Measurements from ENCODE around the gene RBCK1.

Gene RBCK1

DNA sequence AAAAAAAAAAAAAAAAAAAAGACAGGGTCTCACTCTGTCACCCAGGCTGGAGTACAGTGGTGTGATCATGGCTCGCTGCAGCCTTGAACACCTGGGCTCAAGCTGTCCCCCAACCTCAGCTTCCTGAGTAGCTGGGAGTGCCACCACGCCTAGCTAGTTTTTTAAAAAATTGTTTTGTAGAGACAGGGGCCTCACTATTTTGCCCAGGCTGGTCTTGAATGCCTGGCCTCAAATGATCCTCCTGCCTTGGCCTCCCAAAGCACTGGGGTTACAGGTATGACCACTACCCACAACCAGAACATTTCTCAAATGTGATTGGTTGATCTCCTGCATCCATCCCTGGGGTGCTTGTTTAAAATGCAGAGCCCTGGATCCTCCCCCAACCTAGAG is 5.6 kb upstream of the RBCK1 start:
- Mint-ChIP-seq H3K36me3 (peaks cover 9% of the 10 kb centered on the region), H3K27me3 (no peaks in the 10 kb centered on the region), H3K4me3 (no peak overlapping the region), H3K27ac (peak overlapping the region; percentile 49), H3K4me1 (peaks cover 31% of the 10 kb centered on the region), H3K9me3 (no peaks in the 10 kb centered on the region)
- no peak for ATAC-seq

DNA sequence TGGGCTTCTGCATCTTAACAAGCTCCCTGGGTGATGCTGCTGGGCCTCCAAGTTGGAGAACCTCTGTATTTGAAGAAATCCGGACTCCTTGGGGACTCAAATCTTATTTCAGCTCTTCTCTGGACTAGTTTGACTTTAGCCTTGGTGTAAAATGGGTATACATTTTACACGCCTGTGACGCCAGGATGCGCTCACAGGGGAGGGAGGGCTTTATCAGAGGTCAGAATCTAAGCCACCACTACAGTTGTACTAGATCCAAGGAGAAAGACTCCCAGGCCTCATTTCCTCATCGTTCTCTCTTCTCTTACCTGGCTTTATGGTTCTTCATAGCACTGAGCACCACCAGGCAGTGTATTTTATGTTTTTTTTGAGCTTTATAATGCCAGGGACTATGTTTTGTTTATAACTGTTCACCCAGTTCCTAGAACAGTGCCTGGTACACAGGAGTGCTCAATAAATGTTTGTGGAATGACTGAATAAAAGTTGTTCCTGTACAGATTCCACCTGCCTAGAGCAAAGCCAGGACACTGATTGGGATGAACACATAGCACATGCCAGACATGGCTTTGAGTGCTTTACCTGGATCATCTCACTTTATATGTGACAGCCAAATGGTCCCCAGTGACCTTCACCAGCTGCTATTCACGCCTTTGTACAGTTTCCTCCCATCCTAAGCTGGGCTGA is 5.1 kb upstream of the RBCK1 start:
- Mint-ChIP-seq H3K4me3 (no peak overlapping the region), H3K9me3 (no peaks in the 10 kb centered on the region), H3K27ac (peak overlapping the region; percentile 49), H3K36me3 (peaks cover 5% of the 10 kb centered on the region), H3K4me1 (peaks cover 32% of the 10 kb centered on the region), H3K27me3 (no peaks in the 10 kb centered on the region)
- ATAC-seq = no peak

DNA sequence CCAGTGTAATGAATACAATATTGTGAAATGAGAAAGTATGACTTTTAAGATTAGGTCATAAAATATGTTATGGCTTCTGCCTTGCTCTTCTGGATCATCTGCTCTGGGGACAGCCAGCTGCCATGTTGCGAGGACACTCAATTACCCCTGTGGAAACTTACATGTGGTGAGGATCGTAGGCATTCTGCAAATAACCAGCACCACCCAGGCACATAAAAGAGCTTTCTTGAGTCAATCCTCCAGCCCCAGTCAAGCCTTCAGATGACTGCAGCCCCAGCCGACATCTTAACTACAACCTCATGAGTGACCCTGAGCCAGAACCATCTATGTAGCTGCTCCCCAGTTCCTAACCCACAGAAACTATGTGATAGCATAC is 4.5 kb upstream of the RBCK1 start:
- Mint-ChIP-seq H3K27me3 (no peaks in the 10 kb centered on the region), H3K4me3 (no peak overlapping the region), H3K36me3 (peaks cover 2% of the 10 kb centered on the region), H3K9me3 (no peaks in the 10 kb centered on the region), H3K4me1 (peaks cover 32% of the 10 kb centered on the region), H3K27ac (no peak overlapping the region)
- ATAC-seq = no peak

DNA sequence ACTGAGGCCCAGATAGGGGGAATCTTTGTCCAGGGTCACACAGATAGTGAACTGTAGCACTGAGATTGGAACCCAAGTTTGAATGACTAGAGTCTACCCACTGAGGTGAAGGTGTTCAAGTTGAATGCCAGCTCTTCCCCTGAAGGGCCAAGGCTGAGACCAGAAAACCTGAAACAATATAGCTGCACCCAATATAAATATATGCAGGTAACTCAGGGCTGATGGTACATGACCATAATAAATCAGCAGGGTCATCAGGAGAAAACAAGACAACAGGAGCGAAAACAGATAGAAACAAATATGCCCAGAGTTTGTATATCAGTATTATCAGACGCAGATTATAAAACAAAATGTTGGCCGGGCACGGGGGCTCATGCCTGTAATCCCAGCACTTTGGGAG is 4.0 kb upstream of the RBCK1 start:
- Mint-ChIP-seq H3K4me1 (peaks cover 37% of the 10 kb centered on the region), H3K9me3 (no peaks in the 10 kb centered on the region), H3K27ac (no peak overlapping the region), H3K36me3 (no peaks in the 10 kb centered on the region), H3K4me3 (no peak overlapping the region), H3K27me3 (no peaks in the 10 kb centered on the region)
- no peak for ATAC-seq

GRCh38 chr20:406200-407132 is 1.6 kb upstream of the RBCK1 start:
- Mint-ChIP-seq H3K36me3 (peaks cover 13% of the 10 kb centered on the region), H3K4me1 (peaks cover 52% of the 10 kb centered on the region), H3K27ac (peak overlapping the region; percentile 68), H3K9me3 (no peaks in the 10 kb centered on the region), H3K27me3 (no peaks in the 10 kb centered on the region), H3K4me3 (peak overlapping the region; percentile 83)
- ATAC-seq = no peak

DNA sequence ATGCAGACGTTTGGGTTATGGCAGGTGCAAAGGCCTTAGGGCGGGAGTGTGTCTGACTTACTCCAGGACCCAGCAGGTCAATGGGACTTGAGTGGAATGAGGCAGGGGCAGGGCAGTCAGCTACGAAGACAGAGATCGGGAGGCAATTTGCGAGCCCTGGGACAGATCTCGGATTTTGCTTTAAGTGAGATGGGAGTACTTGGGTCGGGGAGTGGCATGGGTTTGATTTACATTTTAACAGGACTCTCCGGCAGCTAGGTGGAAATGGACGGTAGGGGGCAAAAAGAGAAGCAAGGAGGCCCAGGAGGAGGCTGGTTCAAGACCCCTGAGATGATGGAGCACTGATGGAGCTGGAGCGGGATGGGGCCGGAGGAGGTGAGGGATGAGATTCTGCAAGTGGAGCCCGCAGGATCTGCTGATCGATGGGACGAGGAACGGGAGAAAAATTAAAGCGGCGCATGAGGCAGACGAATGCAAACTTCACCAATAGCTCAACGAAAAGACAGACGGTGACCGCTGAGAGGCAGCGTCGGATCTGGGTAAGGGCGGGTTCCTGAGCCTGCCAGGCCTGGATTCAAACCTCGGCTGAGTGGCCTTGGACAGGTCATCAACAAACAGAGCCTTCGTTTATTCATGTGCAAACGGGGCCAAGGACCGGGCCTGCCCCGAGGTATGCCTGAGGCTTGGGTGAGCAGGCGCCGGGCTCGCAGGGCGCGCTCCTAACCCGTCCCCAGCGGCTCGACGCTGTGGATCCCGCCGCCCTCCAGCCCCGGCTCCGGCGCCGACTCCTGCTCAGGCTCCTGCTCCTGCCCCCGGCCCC is 756 bp upstream of the RBCK1 start:
- ATAC-seq = peak; percentile 84
- Mint-ChIP-seq H3K4me1 (peaks cover 47% of the 10 kb centered on the region), H3K36me3 (peaks cover 20% of the 10 kb centered on the region), H3K27me3 (no peaks in the 10 kb centered on the region), H3K27ac (peak overlapping the region; percentile 68), H3K4me3 (peak overlapping the region; percentile 83), H3K9me3 (no peaks in the 10 kb centered on the region)

DNA sequence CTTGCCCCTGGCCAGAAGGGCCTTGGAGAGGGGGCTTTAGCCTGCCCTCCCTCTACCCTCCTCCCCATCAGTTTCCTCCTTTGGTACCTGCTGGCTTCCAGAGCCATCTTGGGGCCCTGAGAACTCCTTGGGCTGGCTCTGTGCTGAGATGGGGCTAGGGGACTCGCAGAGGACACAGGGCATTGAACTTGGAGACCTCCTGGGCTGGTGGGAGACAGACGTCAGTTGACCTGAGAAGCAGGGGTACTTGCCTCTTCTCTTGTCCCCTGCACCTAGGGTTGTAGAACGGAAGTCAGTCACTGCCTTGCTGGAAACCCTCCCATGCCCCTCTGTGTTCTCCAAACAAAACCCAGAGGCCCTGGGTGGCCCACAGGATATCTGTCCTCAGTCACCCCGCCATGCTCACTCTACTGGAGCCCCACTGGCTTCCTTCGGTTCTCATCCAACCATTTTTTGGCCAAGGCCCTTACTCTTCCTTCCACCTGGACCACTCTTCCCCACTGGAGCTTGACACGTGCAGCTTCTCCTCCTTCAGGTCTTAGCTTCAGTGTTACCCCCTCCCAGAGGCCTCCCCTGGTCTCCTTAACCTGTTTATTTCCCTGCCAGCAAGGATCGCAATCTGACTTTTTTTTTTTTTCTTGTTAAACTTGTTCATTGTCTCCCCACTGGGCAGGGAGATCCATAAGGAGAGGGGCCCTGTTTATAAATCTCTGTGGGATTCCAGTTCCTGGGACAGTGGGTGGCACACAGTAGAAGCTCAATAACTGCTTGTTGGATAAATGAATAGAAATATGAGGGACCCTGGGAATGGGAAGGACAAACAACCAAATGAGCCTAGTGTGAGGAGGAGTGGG is 971 bp downstream of the RBCK1 start:
- peaks cover 52% of the 10 kb centered on the region for H3K4me1 Mint-ChIP-seq
- H3K9me3 Mint-ChIP-seq = no peaks in the 10 kb centered on the region
- peaks cover 33% of the 10 kb centered on the region for H3K36me3 Mint-ChIP-seq
- no peak for ATAC-seq
- no peaks in the 10 kb centered on the region for H3K27me3 Mint-ChIP-seq
- peak overlapping the region; percentile 93 for H3K4me3 Mint-ChIP-seq
- H3K27ac Mint-ChIP-seq = peak overlapping the region; percentile 68

GRCh38 chr20:409697-410559 is 1.8 kb downstream of the RBCK1 start:
- Mint-ChIP-seq H3K27me3 (no peaks in the 10 kb centered on the region), H3K36me3 (peaks cover 33% of the 10 kb centered on the region), H3K4me1 (peaks cover 52% of the 10 kb centered on the region), H3K9me3 (no peaks in the 10 kb centered on the region), H3K4me3 (peak overlapping the region; percentile 93), H3K27ac (peak overlapping the region; percentile 68)
- ATAC-seq = no peak

GRCh38 chr20:412081-412480 is 4.0 kb downstream of the RBCK1 start:
- ATAC-seq = no peak
- Mint-ChIP-seq H3K27me3 (no peaks in the 10 kb centered on the region), H3K4me1 (peaks cover 46% of the 10 kb centered on the region), H3K36me3 (peaks cover 50% of the 10 kb centered on the region), H3K27ac (no peak overlapping the region), H3K4me3 (no peak overlapping the region), H3K9me3 (no peaks in the 10 kb centered on the region)

DNA sequence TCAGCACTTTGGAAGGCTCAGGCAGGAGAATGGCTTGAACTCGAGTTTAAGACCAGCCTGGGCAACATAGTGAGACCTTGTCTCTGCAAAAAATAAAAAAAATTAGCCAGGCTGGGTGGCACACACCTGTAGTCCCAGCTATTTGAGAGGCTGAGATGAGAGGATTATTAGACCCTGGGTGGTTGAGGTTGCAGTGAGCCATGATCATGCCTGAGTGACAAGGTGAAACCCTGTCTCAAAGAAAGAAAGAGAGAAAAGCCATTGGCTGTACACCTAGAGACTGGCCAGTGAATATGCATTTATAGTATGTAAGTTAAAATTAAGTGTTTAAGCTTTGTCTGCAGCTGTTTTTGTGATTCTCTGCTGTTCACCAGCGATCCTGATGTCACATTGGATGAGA is 6.1 kb downstream of the RBCK1 start:
- H3K4me1 Mint-ChIP-seq = peaks cover 40% of the 10 kb centered on the region
- H3K27me3 Mint-ChIP-seq = no peaks in the 10 kb centered on the region
- no peaks in the 10 kb centered on the region for H3K9me3 Mint-ChIP-seq
- H3K27ac Mint-ChIP-seq = no peak overlapping the region
- H3K4me3 Mint-ChIP-seq = no peak overlapping the region
- no peak for ATAC-seq
- peaks cover 55% of the 10 kb centered on the region for H3K36me3 Mint-ChIP-seq

- H3K4me3 Mint-ChIP-seq = no peak overlapping the region
- H3K9me3 Mint-ChIP-seq = no peaks in the 10 kb centered on the region
- H3K4me1 Mint-ChIP-seq = peaks cover 36% of the 10 kb centered on the region
- H3K27ac Mint-ChIP-seq = no peak overlapping the region
- no peak for ATAC-seq
- H3K27me3 Mint-ChIP-seq = no peaks in the 10 kb centered on the region
- peaks cover 59% of the 10 kb centered on the region for H3K36me3 Mint-ChIP-seq
These were observed 7.8 kb downstream of the RBCK1 start for GRCh38 chr20:415820-416322.

DNA sequence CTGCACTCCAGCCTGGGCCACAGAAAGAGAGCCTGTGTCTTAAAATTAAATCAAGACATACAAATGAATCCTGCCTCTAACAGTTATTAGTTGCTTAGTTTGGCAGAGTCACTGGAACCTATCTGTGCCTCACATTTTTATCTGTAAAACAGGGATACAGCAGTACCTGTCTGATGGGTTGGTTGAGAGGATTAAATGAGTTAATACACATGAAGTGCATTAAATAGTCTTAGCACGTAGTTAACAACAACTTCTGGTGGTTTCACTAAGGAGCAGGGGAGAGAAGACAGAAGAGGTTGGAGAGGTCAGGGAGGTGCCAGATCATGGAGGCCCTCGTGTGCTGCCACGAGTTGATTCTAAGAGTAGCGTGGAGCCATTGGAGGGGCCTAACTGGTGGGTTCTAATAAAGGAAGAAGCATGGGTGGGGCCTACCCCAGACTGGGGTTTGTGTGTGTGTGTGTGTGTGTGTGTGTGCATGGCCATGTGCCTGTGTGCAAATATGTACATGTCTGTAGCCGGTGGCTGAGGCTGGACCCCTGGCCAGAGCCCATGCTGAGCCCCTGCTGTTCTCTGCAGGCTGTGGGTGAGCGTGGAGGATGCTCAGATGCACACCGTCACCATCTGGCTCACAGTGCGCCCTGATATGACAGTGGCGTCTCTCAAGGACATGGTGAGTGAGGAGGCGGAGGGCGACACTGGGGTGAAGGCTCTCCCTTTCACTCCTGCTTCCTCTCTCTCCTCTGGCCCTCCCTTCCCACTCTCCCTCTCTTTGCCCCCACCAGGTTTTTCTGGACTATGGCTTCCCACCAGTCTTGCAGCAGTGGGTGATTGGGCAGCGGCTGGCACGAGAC is 9.1 kb downstream of the RBCK1 start:
- H3K27me3 Mint-ChIP-seq = no peaks in the 10 kb centered on the region
- peaks cover 62% of the 10 kb centered on the region for H3K36me3 Mint-ChIP-seq

DNA sequence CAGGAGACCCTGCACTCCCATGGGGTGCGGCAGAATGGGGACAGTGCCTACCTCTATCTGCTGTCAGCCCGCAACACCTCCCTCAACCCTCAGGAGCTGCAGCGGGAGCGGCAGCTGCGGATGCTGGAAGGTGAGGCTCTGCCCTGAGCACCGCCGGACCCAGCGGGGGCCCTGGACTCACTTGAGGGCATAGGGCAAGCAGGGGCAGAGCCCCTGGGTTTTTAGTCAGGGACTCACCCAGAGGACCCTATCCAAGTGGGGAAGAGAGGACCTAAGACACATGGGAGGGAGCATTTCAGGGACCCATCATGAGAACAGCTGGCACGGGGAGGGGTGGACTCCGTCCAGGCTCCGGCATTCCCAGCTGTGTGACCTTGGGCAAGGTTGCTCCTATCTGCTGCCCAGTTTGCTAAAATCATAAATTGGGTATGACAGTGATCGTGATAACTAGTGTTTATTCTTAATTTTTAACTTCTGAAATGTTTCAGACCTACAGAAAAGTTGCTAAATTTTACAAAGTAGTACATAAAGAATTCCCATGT is 9.8 kb downstream of the RBCK1 start:
- H3K4me1 Mint-ChIP-seq = peaks cover 32% of the 10 kb centered on the region
- H3K9me3 Mint-ChIP-seq = no peaks in the 10 kb centered on the region
- H3K4me3 Mint-ChIP-seq = no peak overlapping the region
- H3K36me3 Mint-ChIP-seq = peaks cover 59% of the 10 kb centered on the region
- no peaks in the 10 kb centered on the region for H3K27me3 Mint-ChIP-seq
- H3K27ac Mint-ChIP-seq = no peak overlapping the region
- ATAC-seq = no peak

More for the DNA sequence above, 9.1 kb downstream of the RBCK1 start:
- no peak overlapping the region for H3K4me3 Mint-ChIP-seq
- peaks cover 38% of the 10 kb centered on the region for H3K4me1 Mint-ChIP-seq
- no peaks in the 10 kb centered on the region for H3K9me3 Mint-ChIP-seq
- no peak overlapping the region for H3K27ac Mint-ChIP-seq
- no peak for ATAC-seq
